ENCODE measurements around the gene FAM168B. TPM values are rescaled to one million over a fixed set of nuclear protein-coding genes. Genes with fewer than 3 reads are reported as not detected.
A peak's percentile ranks its signal among the peaks of the same experiment; 100 is the strongest.

FAM168B gene
- total and polyA plus RNA-seq, 2 of the 13 experiments (the other 11 are each of a cell fraction or from before 2014, with no cell fraction given), result 64.5 to 113 TPM

GRCh38 chr2:131093006-131093695, at the start of gene FAM168B (continued):
- TF ChIP-seq ZNF281 (CRISPR knock-in tag; IDR thresholded peaks at IDR 0.05; ENCODE audit: borderline replicate concordance) (peak; percentile 70), ZNF674 (CRISPR knock-in tag; IDR thresholded peaks at IDR 0.05; ENCODE audit: low read depth) (peak; percentile 74; the same call in 1 of the 2 replicates), MED1 (CRISPR knock-in tag; IDR thresholded peaks at IDR 0.05) (peak; percentile 66), ZFP90 (CRISPR knock-in tag; IDR thresholded peaks at IDR 0.05; ENCODE audit: borderline replicate concordance) (peak; percentile 36; the same call in 1 of the 2 replicates), ZNF580 (CRISPR knock-in tag; IDR thresholded peaks at IDR 0.05; ENCODE audit: borderline replicate concordance, low read depth) (0 out of 2 replicates have a peak, but pooled peaks have one; percentile 1), ZNF234 (CRISPR knock-in tag; conservative IDR thresholded peaks at IDR 0.05) (peak; percentile 80; the same call in 1 of the 2 replicates), HCFC1 (IDR thresholded peaks at IDR 0.05; ENCODE audit: low read depth, low read length) (peak; percentile 38; the same call in 1 of the 2 replicates), ZFY (CRISPR knock-in tag; IDR thresholded peaks at IDR 0.05) (peak; percentile 99), KLF6 (CRISPR knock-in tag; IDR thresholded peaks at IDR 0.05) (peak; percentile 88), ZNF704 (CRISPR knock-in tag; IDR thresholded peaks at IDR 0.05; ENCODE audit: borderline replicate concordance) (0 out of 2 replicates have a peak, but pooled peaks have one; percentile 53), ZNF256 (CRISPR knock-in tag; conservative IDR thresholded peaks at IDR 0.05) (no peak), ZFYVE20 (CRISPR knock-in tag; IDR thresholded peaks at IDR 0.05; ENCODE audit: borderline replicate concordance, low read depth) (peak; percentile 59; the same call in 1 of the 2 replicates), ZNF790 (CRISPR knock-in tag; IDR thresholded peaks at IDR 0.05; ENCODE audit: borderline replicate concordance) (peak; percentile 95; the same call in 1 of the 2 replicates), POLR2AphosphoS5 (IDR thresholded peaks at IDR 0.05; ENCODE audit: low read depth, low read length) (peak; percentile 91), BRCA1 (CRISPR knock-in tag; IDR thresholded peaks at IDR 0.05) (no peak), MXD3 (CRISPR knock-in tag; IDR thresholded peaks at IDR 0.05) (peak; percentile 89), GTF3A (CRISPR knock-in tag; conservative IDR thresholded peaks at IDR 0.05) (no peak), ZNF772 (CRISPR knock-in tag; IDR thresholded peaks at IDR 0.05) (0 out of 2 replicates have a peak, but pooled peaks have one; percentile 84), MIXL1 (CRISPR knock-in tag; IDR thresholded peaks at IDR 0.05) (no peak), ZNF572 (CRISPR knock-in tag; IDR thresholded peaks at IDR 0.05) (no peak), MXI1 (IDR thresholded peaks at IDR 0.05; ENCODE audit: borderline replicate concordance, low read depth, low read length) (peak; percentile 75), SIN3A (IDR thresholded peaks at IDR 0.05; ENCODE audit: borderline replicate concordance, low read depth, low read length) (peak; percentile 76; the same call in 1 of the 2 replicates), ZNF724P (CRISPR knock-in tag; IDR thresholded peaks at IDR 0.05; ENCODE audit: borderline replicate concordance) (peak; percentile 18; the same call in 1 of the 2 replicates), ZBTB20 (CRISPR knock-in tag; IDR thresholded peaks at IDR 0.05; ENCODE audit: borderline replicate concordance, low read depth) (no peak), ZNF850 (CRISPR knock-in tag; conservative IDR thresholded peaks at IDR 0.05) (no peak), SMARCE1 (IDR thresholded peaks at IDR 0.05; ENCODE audit: borderline replicate concordance) (no peak), REPIN1 (CRISPR knock-in tag; IDR thresholded peaks at IDR 0.05; ENCODE audit: borderline replicate concordance, low read depth) (peak; percentile 66)

All from HepG2 (cell line).